Stimulated activated CD4-positive, alpha-beta T cell treated with anti-CD3 and anti-CD28 coated beads, TNF-alpha, amount 100 ng/mL, for 1 hour (primary cell): ENCODE measurements around the gene BTG2.

Experiments used
- DNase-seq, 3 donors: peaks; one replicate each; pipeline ENCODE4 v3.0.0-alpha.2; 2020; ENCODE audit warnings: low read depth in 3 of 3, low spot score in 1 of 3

BTG2 gene

GRCh38 chr1:203276408-203276807 lies 28.9 kb upstream of the BTG2 start:
- no peak for DNase-seq

DNA sequence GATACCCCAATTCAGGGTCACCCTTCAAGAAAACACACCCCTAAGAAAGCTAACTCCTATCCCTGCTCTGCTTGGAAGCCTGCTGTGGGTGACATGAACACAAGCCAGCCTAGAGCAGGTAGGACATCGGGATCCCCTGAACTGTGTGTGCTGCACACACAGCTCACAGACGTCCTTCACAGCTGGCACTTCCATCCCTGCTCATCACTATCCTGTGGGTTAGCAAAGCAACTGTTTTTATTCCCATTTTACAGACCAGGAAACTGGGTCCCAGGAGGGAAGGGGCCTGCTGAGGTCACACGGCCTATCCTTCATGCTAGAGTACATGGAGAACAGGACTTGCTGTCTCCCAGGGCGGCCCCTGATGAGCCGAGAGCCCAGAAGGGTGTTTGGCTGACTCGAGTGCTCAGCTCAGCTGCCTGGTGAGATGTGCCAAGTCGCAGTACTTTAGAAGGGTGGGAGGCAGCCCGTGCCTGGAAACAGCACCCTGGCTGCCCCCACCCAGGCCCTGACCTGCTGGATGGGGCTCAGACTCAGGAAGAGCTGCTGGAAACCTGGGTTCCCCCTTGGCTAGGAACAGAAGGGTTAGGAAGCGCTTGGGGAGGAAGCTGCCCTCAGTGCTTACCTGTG lies 28.3 kb upstream of the BTG2 start:
- DNase-seq: no peak

GRCh38 chr1:203278082-203278884 lies 27.0 kb upstream of the BTG2 start:
- no peak for DNase-seq

- DNase-seq: no peak
Observed at GRCh38 chr1:203278885-203279406, 26.4 kb upstream of the BTG2 start.

DNA sequence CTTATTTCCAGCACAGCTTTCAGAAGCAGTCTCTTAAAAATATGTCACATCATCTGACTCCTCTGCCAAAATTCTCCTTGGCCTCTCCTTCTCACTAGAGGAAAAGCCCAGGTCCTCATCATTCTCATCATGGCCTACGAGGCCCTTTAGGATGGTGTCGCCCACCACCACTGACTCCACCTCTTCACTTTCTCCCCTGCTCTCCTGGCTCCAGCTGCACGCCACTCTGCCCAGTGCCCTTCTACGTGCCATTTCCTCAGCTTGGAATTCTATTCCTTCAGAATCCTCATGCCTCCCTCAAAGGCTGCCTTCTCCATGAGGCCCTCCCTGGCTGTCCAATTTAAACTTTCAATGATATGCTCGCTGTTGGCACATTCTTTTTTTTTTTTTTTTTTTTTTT lies 25.3 kb upstream of the BTG2 start:
- DNase-seq: no peak

GRCh38 chr1:203281033-203281432 lies 24.3 kb upstream of the BTG2 start:
- no peak for DNase-seq

DNA sequence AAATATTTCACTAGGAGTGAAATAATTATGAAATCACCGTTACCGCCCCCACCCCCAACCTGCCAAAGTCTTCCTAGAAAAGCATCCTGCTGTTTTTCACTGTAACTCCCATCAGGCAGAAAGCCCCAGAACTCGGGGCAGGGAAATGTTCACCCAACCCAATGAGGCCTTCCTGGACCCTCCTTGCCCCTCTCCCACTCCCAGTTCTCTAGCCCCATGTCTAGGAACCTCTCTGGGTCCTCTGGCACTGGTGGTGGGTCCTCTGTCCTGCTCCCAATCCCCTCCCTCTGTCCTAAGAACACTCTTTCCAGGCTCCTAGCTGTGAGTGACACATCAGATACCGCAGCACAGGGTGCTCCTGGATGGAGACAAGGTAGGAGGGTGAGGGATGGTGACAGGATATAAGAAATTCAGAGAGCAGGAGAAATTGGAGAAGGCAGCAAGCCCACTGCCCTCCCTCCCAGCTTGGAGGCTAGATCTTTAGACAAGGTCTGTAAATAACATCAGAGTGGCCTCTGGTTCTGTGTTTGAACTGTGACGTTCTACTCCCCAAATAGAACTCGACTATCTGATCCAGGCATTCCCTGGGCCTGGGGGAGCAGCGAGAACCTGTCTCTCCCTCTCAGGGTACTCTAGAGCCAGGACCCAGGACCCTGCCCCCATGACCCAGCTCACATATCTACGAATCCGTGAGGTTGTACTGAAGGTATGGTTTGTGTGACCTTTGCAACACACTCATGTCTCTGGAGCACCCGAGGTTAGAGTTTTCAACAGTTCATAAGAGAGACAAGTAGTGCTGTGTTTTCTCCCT lies 23.3 kb upstream of the BTG2 start:
- DNase-seq: no peak

- DNase-seq: no peak
Observed at GRCh38 chr1:203282720-203283542, 22.4 kb upstream of the BTG2 start.

GRCh38 chr1:203283597-203283996 lies 21.7 kb upstream of the BTG2 start:
- DNase-seq: no peak

DNA sequence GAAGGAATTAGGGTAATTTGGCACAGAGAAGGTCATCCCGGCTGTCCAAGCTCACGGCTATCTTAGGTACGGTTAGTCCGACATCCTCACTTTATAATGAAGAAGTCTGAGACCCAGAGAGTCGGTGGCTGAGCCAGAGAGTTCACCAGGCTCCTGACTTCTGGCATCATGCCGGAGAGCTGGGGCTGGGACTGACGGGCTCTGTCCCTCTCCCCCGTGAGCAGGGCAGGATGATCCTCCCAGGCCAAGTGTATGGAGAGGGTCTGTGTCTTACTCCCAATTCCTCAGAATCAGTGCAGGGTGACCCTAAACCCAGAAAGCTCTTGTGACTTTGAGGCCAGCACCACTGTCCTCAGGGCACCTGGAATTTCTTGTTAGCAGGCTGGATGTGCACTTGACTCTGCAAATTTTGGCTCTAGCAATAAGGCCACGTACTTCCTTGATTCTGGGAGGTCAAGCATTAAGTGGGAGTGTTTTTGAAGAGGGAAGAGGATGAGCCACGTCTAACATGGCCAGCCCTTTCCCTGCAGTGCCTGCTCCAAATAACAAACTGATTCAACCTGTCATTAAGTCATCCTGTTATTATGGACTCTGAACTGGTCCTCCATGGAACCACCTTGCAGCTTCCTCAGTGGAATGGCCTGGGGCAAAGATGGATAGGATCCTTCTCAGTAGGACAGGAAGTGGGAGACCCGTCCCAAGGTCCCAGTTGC lies 20.8 kb upstream of the BTG2 start:
- DNase-seq: no peak

DNA sequence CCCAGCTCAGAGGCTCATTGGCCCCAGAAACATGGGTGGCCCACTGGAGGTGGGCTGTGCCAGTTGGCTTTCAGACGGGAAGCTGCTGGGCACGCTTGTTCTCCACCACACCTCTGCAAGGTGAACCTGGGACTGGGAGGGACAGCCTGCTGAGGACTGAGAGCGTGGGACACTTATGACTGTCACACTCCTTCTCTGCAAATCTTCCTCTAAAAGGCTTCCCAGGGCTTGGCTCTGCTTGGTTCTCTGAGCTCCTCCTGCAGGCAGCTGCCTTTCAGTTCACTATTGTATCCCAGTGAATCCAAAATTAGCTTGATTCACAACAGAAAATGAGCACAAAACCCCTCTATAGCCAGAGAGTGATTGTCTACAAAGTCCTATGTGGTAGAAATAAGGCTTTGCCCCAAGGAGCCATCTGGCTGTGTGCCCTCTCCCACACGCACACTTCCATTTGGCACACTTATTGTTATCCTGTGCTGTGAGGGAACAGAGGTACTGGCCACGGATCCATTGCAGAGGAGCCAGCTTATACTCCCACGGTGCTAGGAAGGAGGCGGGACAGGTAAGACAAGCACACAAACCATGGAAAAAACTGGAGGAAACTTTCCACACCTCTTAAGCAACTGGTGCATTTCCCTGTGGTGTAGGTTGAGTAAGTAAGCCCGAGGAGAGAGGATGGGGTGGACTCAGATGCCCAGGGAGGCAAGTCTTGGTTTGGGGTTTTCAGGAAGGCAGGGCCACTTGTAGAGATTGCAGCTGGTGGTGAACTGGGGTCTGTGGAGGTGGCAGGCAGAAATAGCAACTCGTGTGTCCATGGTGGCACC lies 18.9 kb upstream of the BTG2 start:
- DNase-seq: no peak

GRCh38 chr1:203287109-203287893 lies 18.0 kb upstream of the BTG2 start:
- peak in 1 of 3 donors; percentile 61 for DNase-seq

- DNase-seq: no peak
Observed at GRCh38 chr1:203287898-203288297, 17.4 kb upstream of the BTG2 start.

DNA sequence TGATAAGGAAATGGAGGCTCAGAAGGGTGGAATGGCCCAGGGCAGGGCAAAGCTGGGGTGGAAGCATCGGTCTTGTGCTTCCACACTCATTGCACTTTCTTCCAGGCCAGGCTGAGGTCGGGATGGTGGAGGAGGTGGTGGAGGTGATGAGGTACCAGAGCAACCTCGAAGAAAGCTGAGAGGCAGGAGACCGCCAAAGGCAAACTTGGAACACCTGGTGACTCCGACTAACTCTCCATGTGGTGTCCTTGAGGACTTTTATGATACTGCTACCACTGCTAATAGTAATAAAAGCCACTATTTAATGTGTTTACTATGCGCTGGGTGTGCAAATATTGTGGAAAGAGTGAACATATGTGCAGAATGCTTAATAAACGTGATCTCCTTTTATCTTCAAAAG lies 16.9 kb upstream of the BTG2 start:
- no peak for DNase-seq

GRCh38 chr1:203289281-203289981 lies 15.9 kb upstream of the BTG2 start:
- DNase-seq: peak; percentile 72 to 89 (median 88)

DNA sequence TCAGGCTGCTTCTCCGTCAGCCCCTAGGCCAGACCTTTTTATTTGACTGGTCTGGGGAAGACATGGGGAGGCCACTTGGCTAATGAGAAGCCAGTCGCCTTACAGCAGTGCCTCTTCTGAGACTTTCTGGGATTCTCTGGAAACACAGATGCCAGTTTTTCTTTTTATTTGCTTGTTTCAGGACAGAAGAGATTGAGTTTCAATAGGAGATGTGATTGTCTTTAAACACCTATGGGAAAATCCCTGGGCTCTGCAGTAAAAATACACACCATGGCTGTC lies 15.4 kb upstream of the BTG2 start:
- DNase-seq: no peak

DNA sequence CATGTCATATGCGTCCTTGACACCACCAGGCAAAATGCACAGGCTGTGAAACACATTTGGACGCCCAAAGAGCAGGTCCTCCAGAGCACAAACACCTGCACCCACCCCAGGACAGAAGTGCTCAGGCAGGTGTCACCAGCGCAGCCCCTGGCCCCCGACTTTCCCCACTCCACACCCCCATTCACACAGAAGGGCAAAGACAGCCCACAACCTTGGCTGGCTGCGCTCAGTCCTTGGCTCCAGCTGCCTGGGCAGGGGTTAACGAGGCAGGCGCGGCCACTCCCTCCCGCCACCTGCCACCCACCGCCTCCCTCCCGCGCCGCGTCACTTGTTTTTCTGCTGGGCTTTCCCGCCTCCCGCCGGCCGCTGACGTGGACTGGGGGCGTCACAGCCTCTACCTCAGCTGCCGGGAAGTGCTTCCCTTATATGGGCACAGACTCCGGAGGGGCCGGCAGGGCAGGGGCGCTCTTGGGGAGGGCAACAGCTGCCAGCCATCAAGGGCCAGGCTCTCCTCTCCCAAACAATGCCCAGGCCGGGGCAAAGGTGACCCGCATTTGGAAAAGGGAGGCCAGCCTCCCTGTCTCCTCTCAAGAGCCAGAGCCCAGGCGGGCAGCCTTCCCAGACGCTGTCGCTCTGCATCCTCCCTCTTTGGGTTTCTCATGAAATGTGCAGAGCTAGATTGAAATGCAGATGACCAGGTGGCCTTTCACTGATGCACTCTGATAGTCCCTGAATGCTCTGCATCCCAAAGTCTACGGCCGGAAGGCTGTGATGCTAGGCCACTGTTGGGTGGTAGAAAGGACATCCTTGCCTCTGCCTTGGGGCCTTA lies 14.8 kb upstream of the BTG2 start:
- peak; percentile 92 to 97 (median 95) for DNase-seq
